Measurements from ENCODE around the gene KIF5A.
"Not testable (repeated sequence)": the region's sequence is repeated elsewhere in the genome, so short reads cannot be mapped to it uniquely, and the experiment has no call there.

KIF5A gene

GRCh38 chr12:57558864-57559263 lies 9.0 kb downstream of the KIF5A start:
- DNase-seq (ENCODE audit: low read depth), result no peak

- no peak for DNase-seq (ENCODE audit: low read depth)
These were observed 10.7 kb downstream of the KIF5A start for GRCh38 chr12:57560516-57560915.

GRCh38 chr12:57561117-57561516 lies 11.3 kb downstream of the KIF5A start:
- not testable (repeated sequence) for DNase-seq (ENCODE audit: low read depth)

GRCh38 chr12:57563358-57563757 lies 13.5 kb downstream of the KIF5A start:
- no peak for DNase-seq (ENCODE audit: low read depth)

- DNase-seq (ENCODE audit: low read depth), result no peak
These were observed 14.4 kb downstream of the KIF5A start for GRCh38 chr12:57564178-57564740.

- DNase-seq (ENCODE audit: low read depth), result no peak
These were observed 19.0 kb downstream of the KIF5A start for GRCh38 chr12:57568838-57569237.

- DNase-seq (ENCODE audit: low read depth), result no peak
These were observed 20.0 kb downstream of the KIF5A start for GRCh38 chr12:57569858-57570257.

- not testable (repeated sequence) for DNase-seq (ENCODE audit: low read depth)
These were observed 20.6 kb downstream of the KIF5A start for GRCh38 chr12:57570438-57570837.

- no peak for DNase-seq (ENCODE audit: low read depth)
These were observed 22.3 kb downstream of the KIF5A start for GRCh38 chr12:57571926-57572762.

- no peak for DNase-seq (ENCODE audit: low read depth)
These were observed 25.0 kb downstream of the KIF5A start for GRCh38 chr12:57574795-57575194.

GRCh38 chr12:57575771-57576612 lies 26.1 kb downstream of the KIF5A start:
- no peak for DNase-seq (ENCODE audit: low read depth)

GRCh38 chr12:57576613-57577160 lies 26.8 kb downstream of the KIF5A start:
- no peak for DNase-seq (ENCODE audit: low read depth)

GRCh38 chr12:57577981-57578758 lies 28.3 kb downstream of the KIF5A start:
- no peak for DNase-seq (ENCODE audit: low read depth)

GRCh38 chr12:57579011-57579410 lies 29.2 kb downstream of the KIF5A start:
- DNase-seq (ENCODE audit: low read depth), result no peak

- no peak for DNase-seq (ENCODE audit: low read depth)
These were observed 30.0 kb downstream of the KIF5A start for GRCh38 chr12:57579677-57580465.

GRCh38 chr12:57580466-57580795 lies 30.6 kb downstream of the KIF5A start:
- DNase-seq (ENCODE audit: low read depth), result no peak

- no peak for DNase-seq (ENCODE audit: low read depth)
These were observed 32.0 kb downstream of the KIF5A start for GRCh38 chr12:57581802-57582201.

GRCh38 chr12:57582440-57582839 lies 32.6 kb downstream of the KIF5A start:
- no peak for DNase-seq (ENCODE audit: low read depth)

GRCh38 chr12:57583008-57583831 lies 33.4 kb downstream of the KIF5A start:
- DNase-seq (ENCODE audit: low read depth), result peak; percentile 37

GRCh38 chr12:57584050-57584449 lies 34.2 kb downstream of the KIF5A start:
- DNase-seq (ENCODE audit: low read depth), result no peak

All from activated T-helper 1 cell treated with Interleukin-2 at 50 U/mL for 16 hours (primary cell).